Kidney glomerular epithelial cell (primary cell): ENCODE data around the gene RRM1.
"Not testable (repeated sequence)": the region's sequence is repeated elsewhere in the genome, so short reads cannot be mapped to it uniquely, and the experiment has no call there.

Experiments used
- DNase-seq: peaks from one replicate; lab custom pipeline; 2025; lab: John Stamatoyannopoulos, UW

The RRM1 gene

DNA sequence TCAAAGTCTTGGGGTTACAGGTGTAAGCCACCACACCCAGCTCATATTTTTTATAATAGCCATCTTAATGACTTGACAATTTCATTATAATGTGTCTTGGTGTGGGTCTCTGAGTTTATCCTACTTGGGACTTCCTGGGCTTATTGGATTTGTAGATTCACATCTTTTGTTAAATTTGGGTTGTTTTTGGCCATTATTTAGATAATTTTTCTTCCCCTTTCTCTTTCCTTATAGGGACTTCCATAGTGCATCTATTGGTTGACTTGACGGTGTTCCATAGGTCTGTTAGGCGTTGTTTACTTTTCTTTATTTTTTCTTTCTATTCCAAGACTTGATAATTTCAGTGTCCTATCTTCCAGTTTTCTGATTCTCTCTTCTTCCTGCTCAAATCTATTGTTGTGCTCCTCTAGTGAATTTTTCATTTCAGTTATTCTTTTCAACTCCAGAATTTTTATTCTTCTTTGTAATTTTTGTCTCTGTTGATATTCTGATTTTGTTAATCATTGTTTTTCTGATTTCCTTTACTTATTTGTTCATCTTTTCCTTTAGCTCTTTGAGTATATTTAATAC lies 45.6 kb downstream of the RRM1 start:
- DNase-seq, result no peak

DNA sequence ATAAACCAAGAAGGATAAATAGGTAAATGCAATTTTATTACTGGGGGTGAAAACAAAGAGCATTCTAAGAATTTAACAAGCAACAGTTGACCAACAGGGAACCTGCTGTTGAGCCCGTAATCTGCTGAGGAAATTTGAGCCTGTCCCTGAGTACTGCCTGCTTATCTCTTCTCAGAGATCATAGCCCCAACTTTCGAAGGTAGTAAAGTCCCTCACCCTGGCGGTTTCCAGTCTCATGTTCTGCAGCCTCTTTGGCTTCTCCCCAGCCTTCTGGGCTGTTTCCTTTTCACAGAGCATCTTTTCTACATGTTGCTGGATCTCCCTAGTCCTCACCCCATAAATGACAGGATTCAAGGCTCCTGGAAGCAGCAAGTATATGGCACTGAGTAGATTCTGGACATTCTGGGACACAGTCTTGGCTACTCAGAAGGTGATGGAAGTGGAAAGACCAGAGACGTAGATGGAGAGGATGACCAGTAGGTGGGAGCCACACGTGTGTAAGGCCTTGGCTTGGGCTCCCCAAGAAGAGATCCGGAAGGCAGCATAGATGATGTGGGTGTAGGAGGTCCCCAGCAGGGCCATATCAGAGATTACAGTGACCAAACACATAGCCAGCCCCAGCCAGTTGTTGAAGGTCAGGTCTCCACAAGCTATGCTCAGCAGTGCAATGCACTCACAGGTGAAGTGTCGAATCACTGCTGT lies 51.6 kb downstream of the RRM1 start:
- DNase-seq, result no peak

DNA sequence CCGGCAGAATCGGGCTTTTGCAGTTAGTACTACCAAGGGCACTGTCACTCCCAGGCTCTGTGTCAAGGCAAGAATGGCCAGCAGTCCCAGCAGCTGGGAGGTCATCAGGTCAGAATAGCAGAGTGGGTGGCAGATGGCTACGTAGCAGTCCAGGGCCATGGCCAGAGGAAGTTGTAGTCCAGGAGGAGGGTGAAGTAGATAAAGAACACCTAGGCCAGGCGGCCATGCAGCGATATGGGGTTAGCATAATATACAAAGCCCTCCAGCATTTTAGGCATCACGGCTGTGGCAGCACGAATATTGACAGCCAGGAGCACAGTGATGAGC lies 52.1 kb downstream of the RRM1 start:
- DNase-seq, result no peak

DNA sequence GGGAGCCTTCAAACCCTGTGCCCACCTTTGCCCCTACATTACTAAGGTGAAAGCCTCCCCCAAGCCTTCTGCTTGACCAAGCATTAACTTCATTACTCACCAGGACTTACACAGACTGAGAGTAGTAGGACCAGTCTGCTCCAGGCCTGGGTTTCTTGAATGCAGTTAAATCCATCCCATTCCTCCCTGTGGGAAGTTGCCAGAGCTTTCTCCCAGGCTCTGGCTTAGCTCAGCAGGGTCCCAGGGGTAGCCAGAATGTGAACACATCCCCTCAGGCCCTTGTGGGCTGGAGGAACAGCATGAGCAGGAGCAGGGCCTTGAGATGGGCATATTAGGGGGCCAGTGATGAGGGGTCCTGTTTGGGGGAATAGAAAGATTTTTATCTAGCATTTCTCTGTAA lies 59.9 kb downstream of the RRM1 start:
- DNase-seq, result no peak

DNA sequence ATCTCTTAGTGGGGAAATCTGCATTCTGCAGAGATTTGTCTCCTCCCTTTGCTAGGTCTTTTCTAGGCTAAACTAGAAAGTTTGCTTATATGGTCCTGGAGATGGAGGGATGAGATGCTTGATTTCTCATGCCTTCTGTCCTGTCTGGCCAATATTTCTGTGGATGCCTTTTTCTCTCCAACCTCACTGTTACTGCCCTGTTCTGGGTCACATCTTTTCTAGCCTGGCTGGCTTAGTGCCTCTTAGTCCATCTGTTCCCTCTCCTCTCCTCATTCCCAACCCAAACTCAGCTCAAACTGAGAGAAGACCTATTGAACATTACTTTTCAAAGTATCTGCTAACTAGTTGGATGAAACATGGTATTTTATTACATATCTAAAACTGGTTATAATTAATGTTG lies 62.0 kb downstream of the RRM1 start:
- DNase-seq, result no peak

DNA sequence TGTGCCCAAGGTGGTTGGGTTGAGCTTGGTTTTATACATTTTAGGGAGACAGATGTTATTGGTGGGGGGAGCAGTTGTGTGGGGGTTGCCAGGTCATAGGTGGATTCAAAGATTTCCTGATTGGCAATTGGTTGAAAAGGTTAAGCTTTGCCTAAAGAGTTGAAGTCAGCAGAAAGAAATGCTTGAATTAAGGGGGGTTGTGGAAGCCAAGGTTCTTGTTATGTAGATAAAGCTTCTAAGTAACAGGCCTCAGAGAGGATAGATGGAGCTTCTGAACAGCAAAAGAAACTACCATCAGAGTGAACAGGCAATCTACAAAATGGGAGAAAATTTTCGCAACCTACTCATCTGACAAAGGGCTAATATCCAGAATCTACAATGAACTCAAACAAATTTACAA lies 64.2 kb downstream of the RRM1 start:
- DNase-seq, result not testable (repeated sequence)

DNA sequence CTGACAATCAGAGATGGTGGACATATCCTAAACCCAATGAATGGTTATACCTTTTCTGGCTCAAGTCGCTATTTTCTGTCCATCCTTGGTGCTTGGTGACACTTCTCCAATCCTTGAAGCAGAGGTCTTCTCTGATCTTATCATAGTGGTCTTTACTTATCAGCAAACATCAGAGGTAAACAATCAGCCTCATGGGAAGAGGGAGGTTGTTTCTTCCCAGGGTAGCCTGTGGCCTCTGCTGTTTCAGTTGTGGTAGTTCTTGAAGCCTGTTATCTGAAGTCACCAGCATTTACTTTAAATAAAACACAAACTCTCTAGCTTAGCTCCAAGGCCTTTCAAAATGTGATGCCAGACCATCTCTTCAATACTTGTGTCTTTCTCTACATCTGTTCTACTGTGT lies 66.7 kb downstream of the RRM1 start:
- no peak for DNase-seq

DNA sequence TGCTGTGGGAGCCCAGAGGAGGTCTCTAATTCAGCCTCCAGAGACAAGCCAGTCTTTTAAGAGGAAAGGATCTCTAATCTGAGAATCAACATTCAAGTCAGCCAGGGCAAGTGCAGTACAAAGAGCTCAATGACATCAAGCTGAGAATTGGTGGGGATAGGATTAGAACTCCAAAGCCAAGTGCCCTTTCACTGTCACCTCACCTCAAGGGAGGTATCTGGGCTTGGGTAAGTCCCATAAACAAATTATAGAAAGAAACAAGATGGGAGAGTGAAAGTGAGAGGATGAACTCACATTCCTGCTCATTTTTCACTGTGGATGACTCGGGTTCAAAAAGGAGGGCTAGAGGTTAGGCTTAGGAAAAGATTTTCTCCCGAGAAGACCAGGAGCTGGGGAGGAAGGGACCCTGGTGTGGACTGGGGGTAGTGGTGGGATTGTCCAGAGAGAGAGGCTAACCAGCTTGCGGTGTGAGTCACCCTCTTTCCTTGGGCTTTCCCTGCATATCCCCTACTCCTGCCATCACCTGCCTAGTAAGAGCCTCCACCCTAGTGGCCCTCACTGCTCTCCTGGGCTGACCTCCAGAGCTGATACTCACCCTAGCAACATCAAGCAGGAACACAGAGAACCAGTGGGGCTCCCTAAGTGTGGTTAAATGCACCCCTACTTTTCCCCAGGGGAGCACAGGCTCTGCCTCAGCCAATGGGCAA lies 70.4 kb downstream of the RRM1 start:
- DNase-seq, result no peak

DNA sequence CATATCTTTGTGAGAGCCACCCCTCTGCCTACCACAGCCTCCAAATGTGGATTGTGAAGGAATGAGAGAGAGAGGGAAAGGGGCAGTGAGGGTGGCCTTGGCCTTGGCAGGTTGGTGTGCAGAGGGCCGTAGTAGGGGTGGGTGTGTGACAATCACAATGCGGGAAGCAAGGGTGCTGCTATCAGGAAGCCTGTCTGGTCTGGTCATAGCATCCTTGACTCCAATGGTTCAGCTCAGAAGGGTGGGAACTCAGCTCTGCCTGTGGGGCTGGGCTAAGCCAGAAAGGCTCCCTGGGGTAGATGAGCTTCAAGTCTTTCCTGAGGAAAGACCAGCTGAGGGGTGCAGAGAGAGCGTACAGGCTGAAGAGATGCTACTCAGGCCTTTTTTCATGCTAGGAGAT lies 72.7 kb downstream of the RRM1 start:
- no peak for DNase-seq

DNA sequence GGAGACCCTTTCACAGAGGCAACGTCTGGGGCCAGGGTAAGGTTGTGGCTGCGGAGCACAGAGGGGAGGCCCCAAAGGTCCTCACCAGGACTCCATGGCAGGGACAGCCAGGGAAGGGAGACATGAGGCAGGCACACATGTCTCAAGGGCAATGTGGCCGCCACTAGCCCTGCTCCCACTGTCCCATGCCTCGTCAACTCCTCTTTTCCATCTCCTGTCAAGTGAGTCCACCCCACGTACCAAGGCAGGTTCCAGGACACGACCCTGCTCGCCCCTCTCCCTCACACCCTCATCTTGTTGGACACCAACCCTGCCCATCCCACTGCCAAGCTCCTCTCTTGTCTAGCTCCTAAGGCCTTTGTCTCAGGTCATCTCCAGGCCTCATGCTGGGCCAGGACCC lies 73.2 kb downstream of the RRM1 start:
- no peak for DNase-seq

DNA sequence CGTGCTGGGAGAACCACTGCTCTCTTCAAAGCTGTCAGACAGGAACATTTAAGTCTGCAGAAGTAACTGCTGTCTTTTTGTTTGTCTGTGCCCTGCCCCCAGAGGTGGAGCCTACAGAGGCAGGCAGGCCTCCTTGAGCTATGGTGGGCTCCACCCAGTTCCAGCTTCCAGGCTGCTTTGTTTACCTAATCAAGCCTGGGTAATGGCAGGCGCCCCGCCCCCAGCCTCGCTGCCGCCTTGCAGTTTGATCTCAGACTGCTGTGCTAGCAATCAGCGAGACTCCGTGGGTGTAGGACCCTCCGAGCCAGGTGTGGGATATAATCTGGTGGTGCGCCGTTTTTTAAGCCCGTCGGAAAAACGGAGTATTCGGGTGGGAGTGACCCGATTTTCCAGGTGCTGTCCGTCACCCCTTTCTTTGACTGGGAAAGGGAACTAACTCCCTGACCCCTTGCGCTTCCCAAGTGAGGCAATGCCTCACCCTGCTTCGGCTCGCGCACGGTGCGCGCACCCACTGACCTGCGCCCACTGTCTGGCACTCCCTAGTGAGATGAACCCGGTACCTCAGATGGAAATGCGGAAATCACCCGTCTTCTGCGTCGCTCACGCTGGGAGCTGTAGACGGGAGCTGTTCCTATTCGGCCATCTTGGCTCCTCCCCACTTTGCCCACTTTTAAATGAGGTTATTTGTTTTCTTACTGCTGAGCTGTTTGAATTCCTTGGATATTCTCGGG lies 81.2 kb downstream of the RRM1 start:
- not testable (repeated sequence) for DNase-seq

DNA sequence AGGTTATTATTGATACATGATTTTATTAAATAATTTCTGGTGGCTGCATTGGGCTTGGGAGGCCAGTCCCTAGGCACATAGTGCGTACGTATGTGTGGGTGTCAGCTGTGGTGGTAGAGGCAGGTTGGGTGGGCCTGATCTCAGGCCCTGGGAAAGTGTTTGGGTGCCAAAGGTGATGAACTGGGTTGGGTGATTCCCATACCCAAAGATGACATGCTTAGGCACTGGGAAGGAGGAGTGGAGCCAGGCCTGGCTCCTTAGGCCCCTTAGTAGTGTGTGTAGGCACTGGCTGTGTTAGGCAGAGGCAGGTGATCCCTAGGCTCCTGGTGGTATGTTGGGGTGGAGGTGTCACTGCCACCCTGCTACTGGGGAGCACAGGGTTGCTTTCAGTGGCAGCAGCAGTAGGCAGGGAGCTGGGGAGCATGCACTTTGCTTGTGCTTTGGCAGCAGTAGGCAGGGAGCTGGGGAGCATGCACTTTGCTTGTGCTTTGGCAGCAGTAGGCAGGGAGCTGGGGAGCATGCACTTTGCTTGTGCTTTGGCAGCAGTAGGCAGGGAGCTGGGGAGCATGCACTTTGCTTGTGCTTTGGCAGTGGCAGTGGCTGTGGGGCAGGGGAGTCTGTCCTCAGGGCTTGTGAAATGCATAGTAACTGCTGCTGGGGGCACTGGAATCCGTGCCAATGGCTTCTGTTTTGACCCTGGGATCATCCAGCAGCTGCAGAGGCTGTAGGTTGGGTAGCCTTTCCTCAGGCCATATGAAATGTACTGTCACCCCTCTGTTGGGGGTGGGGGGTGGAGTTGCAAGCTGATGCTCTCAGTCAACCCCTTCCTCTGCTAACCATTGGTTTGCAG lies 84.4 kb downstream of the RRM1 start:
- DNase-seq, result no peak

DNA sequence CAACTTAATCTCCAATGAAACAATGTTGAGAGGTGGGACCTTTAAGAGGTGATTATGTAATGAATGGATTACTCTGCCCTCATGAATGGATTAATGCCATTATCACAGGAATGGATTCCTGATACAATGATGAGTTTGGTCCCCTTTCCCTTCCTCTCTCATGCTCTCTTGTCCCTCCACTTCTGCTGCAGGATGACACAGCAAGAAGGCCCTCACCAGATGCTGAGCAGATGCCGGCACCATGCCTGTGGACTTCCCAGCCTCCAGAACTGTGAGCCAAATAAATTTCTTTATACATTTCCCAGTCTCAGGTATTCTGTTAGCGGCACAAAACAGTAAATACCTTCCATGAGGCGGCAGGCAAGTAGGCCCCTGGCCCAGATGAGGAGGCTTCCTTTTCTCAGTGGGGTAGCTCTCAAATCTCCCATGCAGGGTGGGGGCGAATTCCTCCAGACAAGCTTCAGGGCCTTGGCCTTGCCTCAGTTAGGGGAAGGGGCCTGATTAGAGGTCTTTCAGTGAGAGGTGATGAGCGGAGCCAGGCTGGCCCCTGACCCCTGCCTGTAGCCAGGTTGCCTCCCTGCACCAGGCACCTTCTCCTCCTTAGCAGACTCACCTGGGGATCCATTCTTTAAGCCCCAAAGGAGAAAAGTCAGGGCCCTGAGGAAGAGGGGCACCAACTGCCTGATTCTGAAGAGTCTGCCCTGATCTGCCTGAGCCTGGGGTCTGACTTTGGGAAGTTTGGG lies 86.0 kb downstream of the RRM1 start:
- no peak for DNase-seq

DNA sequence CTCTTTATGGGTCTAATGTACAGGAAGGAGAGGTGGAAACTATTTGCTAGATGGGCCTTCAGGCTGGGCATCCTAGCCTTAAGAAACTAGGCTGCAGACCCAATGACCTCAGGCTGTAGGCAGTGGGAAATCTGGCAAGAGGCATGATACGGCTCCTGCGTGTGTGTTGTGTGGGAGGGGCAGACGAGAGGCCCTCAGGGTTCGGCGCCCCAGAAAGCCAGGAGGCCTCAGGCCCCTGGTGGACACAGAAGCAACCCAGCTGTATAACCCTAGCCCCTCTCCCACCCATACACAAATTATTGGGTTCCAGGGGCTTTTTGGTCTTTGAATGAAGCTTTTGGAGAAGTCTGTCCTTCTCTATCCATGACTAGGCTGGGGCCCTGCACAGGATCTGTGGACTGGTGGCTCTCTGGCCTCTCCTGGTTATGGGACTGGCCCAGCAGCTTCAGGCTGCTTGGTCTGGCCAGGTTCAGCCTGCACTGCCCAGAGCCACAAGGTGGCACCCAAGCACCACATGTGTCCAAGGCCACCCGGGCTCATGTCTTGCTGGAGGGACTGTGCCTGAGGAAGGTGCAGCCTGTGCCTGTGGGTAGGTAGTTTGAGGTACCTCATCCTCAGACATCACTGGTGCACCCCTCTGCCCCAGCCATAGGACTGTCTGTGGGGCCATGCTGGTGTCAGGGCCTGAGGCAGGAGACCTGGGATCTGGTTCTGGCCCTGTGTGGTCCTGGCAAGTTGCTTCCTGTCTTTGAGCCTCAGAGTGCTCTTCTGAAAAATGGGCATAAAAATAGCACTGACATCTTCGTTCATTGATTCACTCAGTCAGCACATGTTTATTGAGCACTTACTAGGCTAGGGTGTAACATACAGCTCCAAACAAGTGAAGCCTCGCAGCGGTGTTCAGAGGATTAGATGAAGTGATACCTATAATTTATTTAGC lies 87.5 kb downstream of the RRM1 start:
- DNase-seq, result no peak

DNA sequence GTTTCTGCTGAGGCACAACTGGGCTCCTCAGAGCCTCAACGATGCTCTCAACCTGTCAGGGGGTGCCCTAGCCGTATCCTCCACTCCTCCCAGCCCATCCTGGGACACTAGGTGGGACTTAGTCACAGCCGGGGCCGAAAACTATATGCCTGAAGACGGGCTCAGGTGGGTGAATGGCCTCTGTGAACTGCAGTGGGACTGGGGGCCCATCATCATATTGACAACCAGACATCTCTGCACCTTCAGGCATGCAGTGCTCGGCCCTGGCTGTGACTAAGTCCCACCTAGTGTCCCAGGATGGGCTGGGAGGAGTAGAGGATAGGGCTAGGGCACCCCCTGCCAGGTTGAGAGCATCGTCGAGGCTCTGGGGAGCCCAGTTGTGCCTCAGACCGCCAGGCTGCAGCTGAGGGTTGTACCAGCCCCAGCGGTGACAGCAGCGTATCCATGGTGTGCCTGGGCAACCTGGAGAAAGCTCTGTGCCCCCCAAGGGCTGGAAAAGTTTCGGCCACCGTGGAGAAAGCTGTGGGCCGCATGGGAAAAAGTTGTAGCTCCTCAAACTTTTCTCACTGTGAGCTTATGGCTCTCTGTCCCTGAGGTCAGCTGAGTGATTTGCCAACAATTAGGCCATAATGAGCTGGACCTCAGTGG lies 88.9 kb downstream of the RRM1 start:
- DNase-seq, result no peak

DNA sequence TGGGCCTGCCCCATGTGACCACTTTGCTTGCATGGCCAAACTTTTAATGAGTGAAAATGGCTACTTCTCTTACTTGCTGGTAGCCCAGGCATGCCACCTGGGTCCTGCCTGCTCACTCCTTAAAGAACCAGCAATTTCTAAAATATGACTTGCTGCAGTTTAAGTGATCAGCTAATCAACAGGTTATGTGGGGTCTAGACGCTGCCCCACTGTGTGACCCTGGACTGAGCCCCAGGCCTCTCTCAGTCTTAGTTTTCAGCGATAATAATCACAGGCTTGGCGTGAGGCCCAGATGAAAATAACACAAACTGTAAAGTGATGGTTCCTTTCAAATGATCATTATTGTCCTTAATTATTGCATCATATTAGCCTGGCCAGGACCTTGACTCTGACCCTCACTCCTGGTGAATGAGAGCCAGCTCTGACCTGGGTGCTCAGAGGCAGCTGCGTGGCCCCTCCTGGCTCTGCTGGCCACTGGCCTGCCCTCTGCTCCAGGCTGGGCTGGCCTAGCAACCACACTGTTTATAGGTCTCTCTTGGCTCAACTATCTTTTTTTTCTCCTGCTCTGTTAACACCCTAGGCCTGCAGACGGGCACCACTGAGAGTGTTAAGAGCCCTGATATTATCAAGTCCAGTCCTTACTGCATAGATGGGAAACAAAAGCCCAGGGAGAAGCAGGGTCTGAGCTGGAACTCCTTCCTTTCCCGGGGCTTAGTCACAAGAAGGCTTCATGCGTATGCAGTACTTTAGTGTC lies 89.7 kb downstream of the RRM1 start:
- no peak for DNase-seq

DNA sequence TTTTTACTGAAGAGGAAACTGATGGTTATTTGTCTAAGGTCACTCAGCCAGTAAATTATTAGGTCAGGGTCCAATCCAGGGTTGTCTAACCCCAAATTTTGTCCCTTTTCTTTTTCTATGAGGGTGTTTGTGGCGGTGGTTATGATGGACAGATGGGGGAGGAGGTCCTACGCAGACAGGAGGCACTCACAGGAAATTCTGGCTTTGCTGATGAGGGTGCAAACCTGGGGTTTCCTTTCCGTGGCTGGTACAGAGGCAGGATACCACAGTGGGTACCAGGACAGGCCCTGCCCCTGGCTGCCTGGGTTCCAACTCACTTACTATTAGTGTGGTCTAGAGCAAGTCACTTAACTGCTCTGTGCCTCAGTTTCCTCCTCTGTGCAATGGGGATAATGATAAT lies 91.0 kb downstream of the RRM1 start:
- no peak for DNase-seq

DNA sequence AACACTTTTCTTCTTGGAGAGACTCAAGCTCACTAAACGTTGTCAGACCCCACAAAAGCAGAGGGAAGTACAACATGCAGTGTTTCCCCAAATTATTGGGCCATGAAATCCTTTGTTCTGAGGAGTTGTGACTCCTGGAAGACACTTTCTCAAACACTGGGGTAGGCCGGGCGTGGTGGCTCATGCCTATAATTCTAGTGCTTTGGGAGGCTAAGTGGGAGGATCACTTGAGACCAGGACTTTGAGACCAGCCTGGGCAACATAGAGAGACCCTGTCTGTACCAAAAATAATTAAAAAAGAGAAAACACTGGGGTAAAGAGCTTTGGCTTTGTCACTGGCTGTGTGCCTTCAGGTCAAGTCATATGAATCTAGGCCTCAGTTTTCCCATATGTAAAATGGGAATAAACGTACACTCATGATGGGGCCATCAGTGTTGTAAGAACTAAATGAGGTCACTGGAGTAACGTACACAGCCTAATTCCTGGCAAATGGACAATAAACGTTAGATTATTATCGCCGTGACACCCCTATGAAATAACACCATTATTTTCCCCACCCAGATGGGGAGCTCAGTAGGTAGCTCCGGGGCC lies 92.0 kb downstream of the RRM1 start:
- no peak for DNase-seq
